GM12872 (cell line): ENCODE data around the gene NLRP3.
A peak's percentile ranks its signal among the peaks of the same experiment; 100 is the strongest.

Experiments used
- TF ChIP-seq, protein P1 (sequence below): IDR thresholded peaks from 3 replicates; pipeline ENCODE4 v1.5.1; 2011; ENCODE audit warnings: low read depth, mild to moderate bottlenecking, low read length, moderate library complexity; ENCODE audit not compliant: insufficient read depth

NLRP3 gene

DNA sequence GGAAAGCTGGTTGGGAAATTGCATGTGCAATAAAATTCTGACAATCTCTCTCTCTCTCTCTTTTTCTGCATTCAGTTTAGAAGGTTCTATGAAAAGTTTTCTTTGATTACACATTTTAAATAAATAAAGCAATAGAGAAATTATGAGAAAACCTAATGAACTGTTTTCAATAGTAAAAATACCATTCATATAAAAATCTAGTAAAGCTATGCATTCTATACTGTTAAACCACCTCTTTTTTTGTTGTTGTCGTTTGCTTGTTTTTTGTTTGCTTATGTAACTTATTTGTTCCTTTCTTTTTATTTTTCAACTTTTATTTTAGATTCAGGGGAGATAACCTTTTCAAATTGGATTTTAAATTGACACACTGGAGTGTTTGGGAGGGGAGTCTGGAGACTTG, 56.1 kb downstream of the NLRP3 start:
- TF ChIP-seq, protein P1, sequence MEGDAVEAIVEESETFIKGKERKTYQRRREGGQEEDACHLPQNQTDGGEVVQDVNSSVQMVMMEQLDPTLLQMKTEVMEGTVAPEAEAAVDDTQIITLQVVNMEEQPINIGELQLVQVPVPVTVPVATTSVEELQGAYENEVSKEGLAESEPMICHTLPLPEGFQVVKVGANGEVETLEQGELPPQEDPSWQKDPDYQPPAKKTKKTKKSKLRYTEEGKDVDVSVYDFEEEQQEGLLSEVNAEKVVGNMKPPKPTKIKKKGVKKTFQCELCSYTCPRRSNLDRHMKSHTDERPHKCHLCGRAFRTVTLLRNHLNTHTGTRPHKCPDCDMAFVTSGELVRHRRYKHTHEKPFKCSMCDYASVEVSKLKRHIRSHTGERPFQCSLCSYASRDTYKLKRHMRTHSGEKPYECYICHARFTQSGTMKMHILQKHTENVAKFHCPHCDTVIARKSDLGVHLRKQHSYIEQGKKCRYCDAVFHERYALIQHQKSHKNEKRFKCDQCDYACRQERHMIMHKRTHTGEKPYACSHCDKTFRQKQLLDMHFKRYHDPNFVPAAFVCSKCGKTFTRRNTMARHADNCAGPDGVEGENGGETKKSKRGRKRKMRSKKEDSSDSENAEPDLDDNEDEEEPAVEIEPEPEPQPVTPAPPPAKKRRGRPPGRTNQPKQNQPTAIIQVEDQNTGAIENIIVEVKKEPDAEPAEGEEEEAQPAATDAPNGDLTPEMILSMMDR: no peak

DNA sequence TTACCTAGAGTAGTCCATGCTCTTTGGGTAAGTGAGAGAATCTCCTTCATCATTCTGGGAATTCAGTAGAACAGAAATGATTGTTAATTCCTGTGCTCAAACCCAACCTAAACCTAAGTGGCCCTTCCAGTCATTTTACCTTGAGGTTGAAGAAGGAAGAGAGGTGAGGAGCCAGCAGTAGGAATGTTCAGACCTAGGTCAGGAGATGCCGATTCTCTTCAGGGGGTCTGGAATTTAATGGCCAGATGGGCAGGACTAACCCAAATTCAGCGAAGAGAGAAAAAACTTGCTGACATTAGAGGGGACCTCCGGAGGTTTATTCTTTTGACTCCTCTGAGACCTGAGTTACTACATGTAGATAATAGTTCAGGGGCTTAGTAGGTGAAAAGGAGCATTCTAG, 58.4 kb downstream of the NLRP3 start:
- TF ChIP-seq, protein P1: no peak

- TF ChIP-seq, protein P1: no peak
Measured at GRCh38 chr1:247475793-247476192, 59.8 kb downstream of the NLRP3 start.

DNA sequence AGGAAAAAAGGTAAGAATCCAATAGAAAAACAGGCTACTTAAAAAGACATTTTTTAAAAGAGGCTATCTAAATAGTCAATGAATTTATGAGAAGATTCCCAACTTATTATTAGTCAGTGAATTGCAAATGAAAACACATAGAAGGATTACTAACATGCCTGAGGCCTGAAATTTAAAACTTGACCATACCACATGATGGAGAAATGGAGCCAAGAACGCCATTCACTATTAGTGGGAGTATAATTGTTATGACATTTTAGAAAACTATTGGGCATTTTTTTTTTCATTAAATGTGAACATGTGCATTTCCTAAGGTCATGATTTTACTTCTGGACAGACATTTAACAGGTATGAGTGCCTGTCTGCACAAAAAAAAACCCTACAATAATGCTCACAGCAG, 66.8 kb downstream of the NLRP3 start:
- TF ChIP-seq, protein P1: no peak

- TF ChIP-seq, protein P1: peak; percentile 43; the same call in 1 of the 3 replicates
Measured at GRCh38 chr1:247487057-247487456, 71.1 kb downstream of the NLRP3 start.

- TF ChIP-seq, protein P1: no peak
Measured at GRCh38 chr1:247491328-247491727, 75.4 kb downstream of the NLRP3 start.

GRCh38 chr1:247493106-247493505, 77.1 kb downstream of the NLRP3 start:
- TF ChIP-seq, protein P1: no peak

DNA sequence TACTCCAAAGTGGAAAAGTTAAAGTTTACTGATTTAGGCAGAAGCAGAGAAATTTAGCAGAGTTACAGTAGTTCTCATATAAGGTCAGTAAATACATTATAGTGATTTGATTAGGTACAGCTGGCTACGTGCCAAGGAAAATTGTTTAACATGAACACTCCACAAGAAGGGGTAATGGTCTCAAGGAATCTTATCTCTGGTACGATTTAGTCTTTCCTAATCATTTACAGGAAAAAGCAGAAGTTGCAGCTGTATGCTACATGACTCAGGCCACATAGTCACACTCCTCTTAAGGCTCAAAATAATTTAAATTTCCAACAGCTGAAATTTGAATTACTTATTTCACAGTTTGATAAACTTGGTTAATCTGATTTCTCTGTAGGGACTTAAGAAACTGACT, 78.8 kb downstream of the NLRP3 start:
- TF ChIP-seq, protein P1: no peak
